NCI-H1930 (cell line): ENCODE results near the gene RAPGEFL1.
"Not testable (repeated sequence)": the region's sequence is repeated elsewhere in the genome, so short reads cannot be mapped to it uniquely, and the experiment has no call there.

Source experiments
- DNase-seq, 2 experiments: peaks; one replicate each; lab custom pipeline; 2025; lab: John Stamatoyannopoulos, UW

Gene RAPGEFL1

GRCh38 chr17:40177275-40177874 is at the start of gene RAPGEFL1:
TSS of gene RAPGEFL1 (plus strand) at chr17:40177470. CDS start at chr17:40177862, 392 bp downstream.
- DNase-seq: peak; percentile 50 to 63

GRCh38 chr17:40129498-40129897 is 47.8 kb upstream of the RAPGEFL1 start:
- no peak for DNase-seq

GRCh38 chr17:40130352-40131042 is 46.8 kb upstream of the RAPGEFL1 start:
- no peak for DNase-seq

- no peak for DNase-seq
These were observed 43.1 kb upstream of the RAPGEFL1 start for GRCh38 chr17:40134184-40134583.

- DNase-seq: no peak
These were observed 41.5 kb upstream of the RAPGEFL1 start for GRCh38 chr17:40135817-40136216.

DNA sequence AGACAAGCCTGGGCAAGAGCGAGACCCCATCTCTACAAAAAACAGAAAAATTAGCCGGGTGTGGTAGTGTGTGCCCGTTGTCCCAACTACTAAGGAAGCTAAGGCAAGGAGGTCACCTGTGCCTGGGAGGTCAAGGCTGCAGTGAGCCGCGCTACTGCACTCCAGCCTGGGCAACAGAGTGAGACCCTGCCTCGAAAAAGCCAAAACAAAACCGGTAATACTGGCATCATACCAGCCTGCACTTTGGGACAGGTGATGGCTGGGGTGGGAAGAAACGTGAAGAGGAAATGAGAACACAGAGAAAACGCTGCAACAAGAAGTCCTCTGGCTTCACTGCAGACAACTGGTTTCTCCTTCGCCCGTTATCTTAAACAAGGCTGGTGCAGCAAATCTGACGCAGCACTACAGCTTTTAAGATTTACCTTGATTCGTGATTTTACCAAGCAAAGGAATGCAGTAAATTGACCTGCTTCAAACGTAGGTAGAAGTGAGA is 37.7 kb upstream of the RAPGEFL1 start:
- DNase-seq: no peak

GRCh38 chr17:40143166-40143565 is 34.1 kb upstream of the RAPGEFL1 start:
- DNase-seq: not testable (repeated sequence)

DNA sequence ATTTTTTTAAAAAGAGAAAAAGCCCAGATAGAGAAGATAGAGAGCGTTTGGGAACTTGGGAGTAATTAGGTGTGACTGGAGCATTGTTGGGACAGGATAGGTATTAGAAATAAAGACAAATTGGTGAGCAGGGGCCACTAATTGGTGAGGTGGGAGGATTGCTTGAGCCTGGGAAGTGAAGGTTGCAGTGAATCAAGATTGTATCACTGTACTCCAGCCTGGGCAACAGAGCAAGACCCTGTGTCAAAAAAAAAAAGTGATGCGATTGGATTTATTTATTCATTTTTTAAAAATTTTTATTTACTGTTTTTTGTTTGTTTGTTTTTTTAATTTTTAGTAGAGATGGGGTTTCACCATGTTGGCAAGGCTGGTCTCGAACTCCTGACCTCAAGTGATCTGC is 31.8 kb upstream of the RAPGEFL1 start:
- DNase-seq: no peak

- no peak for DNase-seq
These were observed 28.7 kb upstream of the RAPGEFL1 start for GRCh38 chr17:40148527-40148926.

DNA sequence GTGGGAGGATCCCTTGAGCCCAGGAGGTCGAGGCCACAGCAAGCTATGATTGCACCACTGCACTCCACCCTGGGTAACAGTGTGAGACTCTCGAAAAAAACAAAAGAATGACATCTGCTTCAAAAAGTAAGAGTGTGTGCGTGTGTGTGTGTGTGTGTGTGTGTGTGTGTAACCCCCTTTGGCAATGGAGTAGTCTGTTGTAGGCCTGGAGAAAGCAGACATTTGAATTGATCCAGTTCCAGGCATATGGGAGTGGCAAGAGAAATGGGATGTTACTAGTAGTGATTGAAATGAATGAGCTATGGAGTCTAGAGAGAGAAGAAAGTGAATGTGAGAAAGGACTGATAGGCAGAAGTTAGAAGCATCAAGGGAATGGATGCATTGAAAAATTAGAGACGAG is 27.0 kb upstream of the RAPGEFL1 start:
- no peak for DNase-seq

DNA sequence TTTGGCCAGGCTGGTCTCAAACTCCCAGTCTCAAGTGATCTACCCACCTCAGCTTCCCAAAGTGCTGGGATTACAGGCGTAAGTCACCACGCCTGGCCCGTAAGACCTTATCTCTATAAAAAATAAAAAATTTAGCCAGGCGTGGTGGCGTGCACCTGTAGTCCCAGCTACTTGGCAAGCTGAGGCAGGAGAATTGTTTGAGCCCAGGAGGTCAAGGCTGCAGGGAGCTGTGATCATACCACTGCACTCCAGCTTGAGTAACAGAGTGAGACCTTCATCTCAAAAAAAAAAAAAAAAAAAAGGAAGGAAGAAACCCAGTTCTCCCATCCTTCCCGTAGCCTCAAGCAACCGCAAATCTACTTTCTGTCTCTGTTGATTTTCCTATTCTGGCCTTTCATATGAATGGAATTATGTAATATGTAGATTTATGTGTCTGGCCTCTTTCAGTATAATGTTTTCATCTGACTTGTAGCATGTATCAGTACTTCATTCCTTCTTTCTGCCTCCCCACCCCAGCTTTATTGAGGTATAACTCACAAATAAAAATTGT is 25.8 kb upstream of the RAPGEFL1 start:
- DNase-seq: no peak

DNA sequence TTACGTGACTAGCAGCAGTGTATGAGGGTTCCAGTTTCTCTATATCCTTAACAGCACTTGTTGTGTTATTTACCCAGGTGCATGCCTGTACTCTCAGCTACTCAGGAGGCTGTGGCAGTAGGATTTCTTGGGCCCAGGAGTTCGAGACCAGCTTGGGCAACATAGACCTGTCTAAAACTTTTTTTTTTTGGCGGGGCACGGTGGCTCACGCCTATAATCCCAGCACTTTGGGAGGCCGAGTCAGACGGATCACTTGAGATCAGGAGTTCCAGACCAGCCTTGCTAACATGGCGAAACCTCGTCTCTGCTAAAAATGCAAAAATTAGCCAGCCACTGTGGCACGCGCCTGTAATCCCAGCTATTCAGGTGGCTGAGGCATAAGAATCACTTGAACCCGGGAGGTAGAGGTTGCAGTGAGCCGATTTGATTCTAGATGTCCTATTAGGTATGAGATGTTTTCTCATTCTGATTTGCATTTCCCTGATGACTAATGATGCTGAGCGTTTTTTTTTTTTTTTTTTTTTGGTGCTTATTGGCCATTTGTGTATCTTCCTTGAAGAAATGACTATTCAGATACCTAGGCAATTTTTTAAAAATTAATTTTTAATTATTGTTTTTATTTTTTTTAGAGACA is 23.6 kb upstream of the RAPGEFL1 start:
- DNase-seq: no peak

- no peak for DNase-seq
These were observed 19.3 kb upstream of the RAPGEFL1 start for GRCh38 chr17:40157973-40158372.

DNA sequence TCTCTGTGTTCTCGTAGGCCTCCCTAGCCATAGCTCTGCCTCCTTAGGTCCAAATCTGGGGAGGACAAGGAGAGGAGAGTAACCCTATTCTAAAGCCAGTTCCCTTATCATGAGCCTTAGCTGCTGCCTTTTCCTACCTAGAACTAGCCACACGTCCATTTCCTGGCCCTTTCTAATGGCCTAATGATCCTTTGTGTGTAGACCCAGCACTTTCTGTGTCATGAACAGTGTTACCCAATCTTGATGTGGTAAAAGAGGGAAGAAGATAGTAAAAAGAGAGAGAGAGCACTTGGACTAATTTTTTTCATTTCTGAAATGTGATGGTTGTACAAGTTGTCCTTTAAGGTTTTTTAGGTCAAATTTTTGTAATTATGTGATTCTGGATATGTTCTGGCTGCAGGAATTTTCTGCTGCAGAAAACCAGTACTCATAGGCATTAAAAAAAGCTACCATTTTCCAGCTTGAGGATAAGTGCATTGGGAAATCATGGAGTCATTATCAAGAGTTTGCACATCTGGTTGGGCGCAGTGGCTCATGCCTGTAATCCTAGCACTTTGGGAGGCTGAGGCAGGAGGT is 18.7 kb upstream of the RAPGEFL1 start:
- DNase-seq: no peak

DNA sequence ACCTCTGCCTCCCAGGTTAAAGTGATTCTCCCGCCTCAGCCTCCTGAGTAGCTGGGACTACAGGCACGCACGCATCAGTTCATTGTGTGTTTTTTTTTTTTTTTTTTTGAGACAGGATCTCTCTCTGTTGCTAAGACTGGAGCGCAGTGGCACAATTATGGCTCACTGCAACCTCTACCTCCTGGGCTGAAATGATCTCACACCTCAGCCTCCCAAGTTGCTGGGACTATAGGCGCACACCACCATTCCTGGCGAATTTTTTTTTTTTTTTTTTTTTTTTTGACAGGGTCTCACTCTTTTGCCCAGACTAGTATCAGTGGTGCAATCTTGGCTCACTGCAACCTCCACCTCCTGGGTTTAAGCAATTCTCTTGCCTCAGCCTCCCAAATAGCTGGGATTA is 17.8 kb upstream of the RAPGEFL1 start:
- DNase-seq: no peak

DNA sequence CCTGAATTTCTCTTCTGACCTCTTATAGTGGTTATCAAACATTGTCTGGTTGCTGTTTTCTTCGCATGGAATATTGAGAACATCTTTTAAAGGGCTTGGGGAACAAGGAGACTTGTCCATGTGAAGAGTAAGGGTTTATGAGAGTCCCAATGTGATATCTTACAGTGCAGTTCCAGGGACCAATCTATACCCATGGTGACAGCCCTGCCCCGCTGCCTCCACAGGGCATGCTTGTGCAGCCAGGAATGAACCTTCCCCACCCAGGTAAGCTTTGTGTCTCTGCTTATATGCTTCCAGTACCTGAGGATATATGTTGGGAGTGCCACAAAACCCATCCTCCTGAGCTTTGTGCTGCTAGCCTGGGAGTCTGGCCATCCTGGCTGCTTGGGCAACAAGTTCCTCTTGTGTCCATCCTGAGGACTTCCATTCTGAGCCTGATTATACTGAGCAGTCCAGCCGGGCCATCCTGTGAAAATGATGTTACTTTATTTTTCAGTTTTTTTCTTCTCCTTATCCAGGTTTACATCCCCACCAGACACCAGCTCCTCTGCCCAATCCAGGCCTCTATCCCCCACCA is 9.5 kb upstream of the RAPGEFL1 start:
- no peak for DNase-seq

- peak in 1 of 2 experiments; percentile 16 for DNase-seq
These were observed 8.9 kb upstream of the RAPGEFL1 start for GRCh38 chr17:40168262-40168832.

- no peak for DNase-seq
These were observed 6.9 kb upstream of the RAPGEFL1 start for GRCh38 chr17:40170325-40170724.

GRCh38 chr17:40171750-40172149 is 5.5 kb upstream of the RAPGEFL1 start:
- no peak for DNase-seq

DNA sequence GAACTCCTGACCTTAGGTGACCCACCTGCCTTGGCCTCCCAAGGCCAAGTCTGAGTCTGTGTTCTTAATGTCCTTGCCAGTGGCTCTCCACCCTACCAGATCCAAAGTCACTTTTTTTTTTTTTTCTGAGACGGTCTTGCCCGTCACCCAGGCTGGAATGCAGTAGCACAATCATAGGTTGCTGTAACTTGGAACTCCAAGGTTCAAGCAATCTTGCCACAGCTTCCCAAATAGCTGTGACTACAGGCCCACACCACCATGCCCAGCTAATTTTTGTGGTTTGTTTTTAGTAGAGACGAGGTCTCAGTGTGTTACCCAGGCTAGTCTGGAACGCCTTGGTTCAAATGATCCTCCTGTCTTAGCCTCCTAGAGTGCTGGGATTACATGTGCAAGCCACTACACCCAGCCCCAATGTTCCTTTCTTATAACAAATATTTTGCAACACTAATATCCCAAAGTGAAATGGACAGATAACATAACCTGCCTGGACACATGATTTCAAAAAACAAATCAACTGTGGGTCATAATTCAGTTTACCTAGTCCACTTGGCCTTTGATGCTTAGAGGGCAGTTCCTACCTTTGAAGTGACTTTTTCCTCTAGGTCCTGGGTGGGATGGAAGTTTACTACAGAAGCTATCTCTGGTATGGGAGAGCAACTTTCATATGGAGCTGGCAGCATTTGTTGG is 4.0 kb upstream of the RAPGEFL1 start:
- no peak for DNase-seq

GRCh38 chr17:40173778-40174135 is 3.5 kb upstream of the RAPGEFL1 start:
- DNase-seq: no peak
